Subcutaneous adipose tissue (tissue), 4 donors: ENCODE results near the gene PDE11A. TPM values are rescaled to one million over a fixed set of nuclear protein-coding genes. Genes with fewer than 3 reads are reported as not detected.

Experiments used
- CTCF ChIP-seq: fragments of 450-650 bp; IDR thresholded peaks from one replicate; pipeline ENCODE4 v1.5.1; 2016; ENCODE audit warnings: low read depth, mild to moderate bottlenecking, control low read depth, antibody characterized with exemption, moderate library complexity
- total RNA-seq, 4 donors: library from RNA; depleted of rRNA; stranded (reverse); fragments of >200 nt; gene quantifications; one replicate each; pipeline ENCODE4 v1.1.0, GENCODE V29; 2016

The PDE11A gene
- total RNA-seq, 4 donors from 2014 or later: 0.33 to 1.2 (median 1.1) TPM; not detected in 1

DNA sequence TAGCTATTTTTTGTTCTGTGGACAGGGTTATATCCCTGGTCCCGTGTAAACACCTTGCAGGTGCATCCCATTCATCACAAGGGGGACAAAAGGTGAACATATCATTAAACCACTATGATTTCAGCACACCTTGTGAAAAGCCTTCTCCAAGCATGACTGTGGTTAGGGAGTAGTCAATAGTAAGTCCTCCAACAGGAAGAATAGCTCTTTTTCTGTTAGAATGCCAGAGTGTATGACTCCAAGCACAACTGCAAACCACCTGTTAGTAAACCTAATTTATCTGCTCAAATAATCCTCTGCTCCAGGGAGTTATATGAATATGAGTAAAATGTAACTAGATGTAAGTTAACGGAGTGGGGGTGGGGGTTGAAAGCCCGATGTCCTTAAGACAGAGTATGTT is 439.5 kb downstream of the PDE11A start:
- no peak for TF ChIP-seq CTCF

DNA sequence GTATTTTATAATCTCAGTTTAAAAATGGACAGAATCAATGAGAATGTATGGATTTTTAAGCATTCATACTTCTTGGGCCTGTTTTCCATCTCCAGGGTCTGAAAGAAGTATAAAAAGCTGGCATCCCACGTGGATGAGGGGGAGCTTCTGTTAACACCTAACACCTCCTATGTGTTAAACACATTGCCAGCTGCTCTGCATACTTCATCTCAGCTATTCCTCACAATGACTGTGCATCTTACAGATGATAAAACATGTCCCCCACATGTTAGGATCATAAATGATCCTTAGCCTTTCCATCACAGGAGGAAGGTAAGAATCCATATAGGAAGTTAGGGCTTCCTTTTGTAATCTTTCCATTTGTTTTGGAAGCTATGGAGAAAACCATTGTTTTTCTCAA is 440.9 kb downstream of the PDE11A start:
- no peak for TF ChIP-seq CTCF

GRCh38 chr2:177629357-177630024 is 443.1 kb downstream of the PDE11A start:
- TF ChIP-seq CTCF: no peak

DNA sequence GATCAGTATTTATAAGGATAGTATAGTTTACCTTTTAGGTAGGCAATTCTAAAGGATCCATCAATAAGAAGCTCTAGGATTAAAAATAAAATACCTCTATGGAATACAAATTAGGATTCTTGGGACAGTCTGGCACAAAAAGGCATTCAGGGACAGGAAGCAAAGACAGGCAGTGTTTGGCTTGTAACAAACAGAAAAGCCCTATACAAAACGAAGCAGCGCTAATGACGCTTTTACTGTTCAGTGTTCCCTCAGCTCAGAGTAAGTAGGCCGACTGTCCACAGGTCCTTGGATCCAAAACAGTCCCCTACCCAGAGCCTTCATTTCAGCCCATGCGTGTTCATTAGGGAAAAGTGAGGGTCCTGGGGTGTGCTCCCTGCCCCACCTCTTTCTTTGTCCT is 443.7 kb downstream of the PDE11A start:
- TF ChIP-seq CTCF: no peak

DNA sequence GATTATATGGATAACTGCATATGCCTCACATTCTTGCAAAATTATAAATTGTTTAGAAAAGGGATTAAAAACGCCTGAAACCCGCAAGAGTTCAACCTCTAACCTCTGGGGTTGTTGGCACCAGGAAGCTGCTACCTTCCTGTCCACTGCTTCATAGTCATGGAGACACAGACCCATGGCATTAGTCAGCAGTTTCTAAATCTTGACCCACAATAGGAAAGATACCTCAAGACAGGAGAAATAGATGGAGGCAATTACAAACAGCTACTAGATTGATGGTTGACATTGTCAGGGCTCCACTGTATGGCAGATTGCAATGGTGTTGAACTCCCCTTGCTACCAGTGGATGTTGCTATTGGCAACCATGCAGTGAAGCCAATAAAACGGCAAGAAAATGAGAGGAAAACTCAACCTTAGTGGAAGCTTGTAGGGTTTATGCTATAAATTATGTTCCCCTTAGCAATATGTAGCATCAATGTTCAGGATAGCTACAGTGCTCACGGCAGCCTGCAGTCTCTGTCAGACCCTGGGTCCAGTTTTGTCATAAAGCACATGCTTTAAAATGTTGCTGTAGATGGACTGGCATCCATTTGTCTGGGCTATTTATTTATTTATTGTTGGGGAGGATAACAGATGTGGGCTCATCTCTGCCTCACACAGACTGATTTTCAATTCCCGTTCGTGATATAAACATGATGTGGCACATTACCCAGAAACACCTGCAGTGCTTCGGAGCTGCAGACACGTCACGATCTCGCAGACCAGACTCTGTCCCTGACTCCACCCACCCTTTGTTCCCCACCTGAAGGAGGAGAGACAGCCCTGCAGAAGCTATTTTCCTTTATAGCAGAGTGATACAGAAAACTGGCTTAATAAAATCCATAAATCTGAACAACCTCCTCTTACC is 446.6 kb downstream of the PDE11A start:
- TF ChIP-seq CTCF: no peak

- no peak for TF ChIP-seq CTCF
These were observed 450.1 kb downstream of the PDE11A start for GRCh38 chr2:177622521-177622920.

DNA sequence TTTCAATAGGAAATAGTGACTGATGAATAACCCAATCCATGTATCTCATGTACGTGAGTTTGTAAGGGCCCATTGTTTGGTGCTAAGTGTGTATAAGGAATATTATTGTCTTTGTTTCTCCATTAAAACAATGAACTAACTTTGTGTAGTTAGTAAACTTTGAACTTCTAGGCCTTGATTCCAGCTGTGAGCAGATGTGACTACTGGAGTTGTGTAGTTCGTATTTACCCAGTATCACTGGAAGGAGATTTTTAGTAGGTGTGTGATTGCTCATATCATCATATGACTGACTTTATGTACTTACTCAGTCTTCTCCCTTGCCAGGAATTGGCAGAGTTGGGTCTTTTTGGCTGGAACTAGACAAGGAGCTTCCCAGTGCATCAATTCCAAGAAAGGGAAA is 452.6 kb downstream of the PDE11A start:
- TF ChIP-seq CTCF: no peak
